ENCODE results near the gene RRBP1.

Gene RRBP1

GRCh38 chr20:17630806-17631195 is 51.2 kb downstream of the RRBP1 start:
- H3K27me3 ChIP-seq (ENCODE audit: control insufficient read depth, insufficient read depth, low read length), result no peaks in the 10 kb centered on the region
- H3K36me3 ChIP-seq (ENCODE audit: control insufficient read depth, insufficient read depth, low read length), result peaks cover 98% of the 10 kb centered on the region
- H3K27ac ChIP-seq (ENCODE audit: low read depth, low read length), result no peak overlapping the region
- H3K4me1 ChIP-seq (ENCODE audit: control insufficient read depth, insufficient read depth, low read length), result no peaks in the 10 kb centered on the region
- H3K4me3 ChIP-seq (ENCODE audit: low read depth, low read length), result no peak overlapping the region
- no peaks in the 10 kb centered on the region for H3K9me3 ChIP-seq (ENCODE audit: control insufficient read depth, insufficient read depth, low read depth, low read length)
- H3K9ac ChIP-seq (ENCODE audit: low read length), result no peak overlapping the region

DNA sequence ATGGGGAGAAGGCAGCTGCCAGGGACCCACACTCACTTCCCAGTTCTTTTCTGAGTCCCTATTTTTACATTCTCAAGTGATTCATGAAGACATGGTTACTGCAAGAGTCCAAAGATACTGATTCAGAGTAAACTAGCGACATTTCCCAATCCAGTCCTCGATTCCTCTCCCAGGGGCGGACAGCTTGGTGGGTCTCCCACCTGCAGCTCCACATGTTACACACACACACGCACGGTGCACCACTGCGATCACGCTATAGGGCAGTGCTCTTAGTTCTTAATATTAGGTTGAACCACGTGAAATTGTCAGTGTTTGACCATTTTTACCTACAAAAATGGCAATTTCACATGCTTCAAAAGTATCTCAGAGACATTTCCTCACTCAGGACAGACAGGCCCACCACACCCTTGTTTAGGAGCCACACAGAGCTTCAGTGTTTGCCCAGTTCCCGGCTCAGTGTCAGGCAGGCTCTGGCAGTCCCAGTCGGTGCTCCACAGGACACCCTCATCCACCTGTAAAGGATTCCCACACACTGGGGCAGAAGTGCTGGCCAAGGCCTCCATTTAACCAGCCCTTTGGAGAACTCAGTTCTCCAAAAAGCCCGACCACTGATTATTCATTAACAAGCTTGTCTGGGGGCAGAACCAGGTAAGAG is 51.8 kb downstream of the RRBP1 start:
- no peak overlapping the region for H3K27ac ChIP-seq (ENCODE audit: low read depth, low read length)
- no peak overlapping the region for H3K9ac ChIP-seq (ENCODE audit: low read length)
- no peaks in the 10 kb centered on the region for H3K27me3 ChIP-seq (ENCODE audit: control insufficient read depth, insufficient read depth, low read length)
- no peaks in the 10 kb centered on the region for H3K4me1 ChIP-seq (ENCODE audit: control insufficient read depth, insufficient read depth, low read length)
- no peak overlapping the region for H3K4me3 ChIP-seq (ENCODE audit: low read depth, low read length)
- no peaks in the 10 kb centered on the region for H3K9me3 ChIP-seq (ENCODE audit: control insufficient read depth, insufficient read depth, low read depth, low read length)
- peaks cover 98% of the 10 kb centered on the region for H3K36me3 ChIP-seq (ENCODE audit: control insufficient read depth, insufficient read depth, low read length)

- no peaks in the 10 kb centered on the region for H3K9me3 ChIP-seq (ENCODE audit: control insufficient read depth, insufficient read depth, low read depth, low read length)
- no peaks in the 10 kb centered on the region for H3K4me1 ChIP-seq (ENCODE audit: control insufficient read depth, insufficient read depth, low read length)
- no peaks in the 10 kb centered on the region for H3K27me3 ChIP-seq (ENCODE audit: control insufficient read depth, insufficient read depth, low read length)
- H3K36me3 ChIP-seq (ENCODE audit: control insufficient read depth, insufficient read depth, low read length), result peaks cover 98% of the 10 kb centered on the region
- no peak overlapping the region for H3K4me3 ChIP-seq (ENCODE audit: low read depth, low read length)
- H3K27ac ChIP-seq (ENCODE audit: low read depth, low read length), result no peak overlapping the region
- no peak overlapping the region for H3K9ac ChIP-seq (ENCODE audit: low read length)
Observed at GRCh38 chr20:17629678-17630089, 52.4 kb downstream of the RRBP1 start.

DNA sequence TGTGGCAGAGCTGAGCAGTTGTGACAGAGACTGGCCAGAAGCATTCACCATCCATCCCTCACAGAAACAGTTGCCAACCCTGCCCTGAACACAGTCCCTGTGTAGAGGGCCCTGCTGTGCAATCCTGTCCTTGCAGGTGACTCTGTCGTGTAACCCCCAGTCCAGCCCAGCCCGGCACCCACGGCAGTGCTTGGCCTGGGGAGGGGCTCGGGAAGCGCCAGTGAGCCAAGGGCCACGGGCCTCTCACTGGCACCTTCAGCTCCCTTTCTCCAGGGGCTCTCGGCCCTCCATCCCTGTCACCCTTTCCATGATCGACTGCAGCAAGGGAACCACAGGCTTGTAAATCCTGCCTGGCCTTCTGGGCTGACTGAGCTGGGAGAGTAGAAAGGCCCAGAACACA is 53.0 kb downstream of the RRBP1 start:
- Histone ChIP-seq H3K27ac (ENCODE audit: low read depth, low read length) (no peak overlapping the region), H3K36me3 (ENCODE audit: control insufficient read depth, insufficient read depth, low read length) (peaks cover 98% of the 10 kb centered on the region), H3K9ac (ENCODE audit: low read length) (no peak overlapping the region), H3K9me3 (ENCODE audit: control insufficient read depth, insufficient read depth, low read depth, low read length) (no peaks in the 10 kb centered on the region), H3K4me3 (ENCODE audit: low read depth, low read length) (no peak overlapping the region), H3K27me3 (ENCODE audit: control insufficient read depth, insufficient read depth, low read length) (no peaks in the 10 kb centered on the region), H3K4me1 (ENCODE audit: control insufficient read depth, insufficient read depth, low read length) (no peaks in the 10 kb centered on the region)

- H3K4me1 ChIP-seq (ENCODE audit: control insufficient read depth, insufficient read depth, low read length), result no peaks in the 10 kb centered on the region
- H3K36me3 ChIP-seq (ENCODE audit: control insufficient read depth, insufficient read depth, low read length), result peaks cover 98% of the 10 kb centered on the region
- no peak overlapping the region for H3K9ac ChIP-seq (ENCODE audit: low read length)
- H3K4me3 ChIP-seq (ENCODE audit: low read depth, low read length), result no peak overlapping the region
- no peaks in the 10 kb centered on the region for H3K9me3 ChIP-seq (ENCODE audit: control insufficient read depth, insufficient read depth, low read depth, low read length)
- no peaks in the 10 kb centered on the region for H3K27me3 ChIP-seq (ENCODE audit: control insufficient read depth, insufficient read depth, low read length)
- H3K27ac ChIP-seq (ENCODE audit: low read depth, low read length), result no peak overlapping the region
Observed at GRCh38 chr20:17628101-17628841, 53.8 kb downstream of the RRBP1 start.

GRCh38 chr20:17627101-17627955 is 54.7 kb downstream of the RRBP1 start:
- Histone ChIP-seq H3K4me3 (ENCODE audit: low read depth, low read length) (no peak overlapping the region), H3K27ac (ENCODE audit: low read depth, low read length) (no peak overlapping the region), H3K9ac (ENCODE audit: low read length) (no peak overlapping the region), H3K36me3 (ENCODE audit: control insufficient read depth, insufficient read depth, low read length) (peaks cover 98% of the 10 kb centered on the region), H3K27me3 (ENCODE audit: control insufficient read depth, insufficient read depth, low read length) (no peaks in the 10 kb centered on the region), H3K4me1 (ENCODE audit: control insufficient read depth, insufficient read depth, low read length) (no peaks in the 10 kb centered on the region), H3K9me3 (ENCODE audit: control insufficient read depth, insufficient read depth, low read depth, low read length) (no peaks in the 10 kb centered on the region)

DNA sequence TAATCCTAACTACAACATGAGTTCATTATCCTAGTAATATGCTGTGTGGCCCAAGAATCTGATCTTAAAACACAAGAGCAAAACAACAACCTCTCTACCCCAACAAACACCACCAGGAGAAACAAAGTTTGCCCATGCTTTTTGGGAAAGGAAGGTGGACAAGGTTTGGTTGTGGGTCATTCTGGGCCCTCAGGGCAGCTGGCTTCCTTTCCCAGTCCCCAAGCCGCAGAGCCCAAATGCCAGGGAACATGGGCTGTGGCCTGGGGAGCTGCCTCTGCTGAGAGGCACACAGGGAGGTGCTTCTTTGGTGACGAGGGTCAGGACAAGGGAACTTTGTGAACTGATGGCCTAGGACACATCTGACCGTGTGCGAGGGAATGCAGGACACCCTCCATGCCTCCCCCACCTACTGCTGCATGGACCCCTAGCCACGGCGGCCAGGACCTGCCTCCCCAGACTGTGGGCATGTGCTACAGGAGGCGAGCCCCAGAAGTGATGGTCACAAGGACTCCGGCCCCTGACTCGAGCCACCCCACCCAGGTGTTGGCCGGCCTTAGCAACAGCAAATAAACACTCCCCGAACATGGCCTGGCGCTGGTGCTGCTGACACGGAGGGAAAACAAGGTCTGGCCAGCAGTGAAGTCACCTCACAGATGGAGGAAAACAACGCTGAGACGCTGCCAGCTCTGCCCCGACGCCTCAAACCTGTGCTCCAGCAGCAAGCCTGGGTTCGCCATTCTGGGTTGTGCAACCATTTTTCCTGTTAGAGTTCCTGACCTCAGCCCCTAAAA is 55.6 kb downstream of the RRBP1 start:
- no peaks in the 10 kb centered on the region for H3K27me3 ChIP-seq (ENCODE audit: control insufficient read depth, insufficient read depth, low read length)
- H3K4me3 ChIP-seq (ENCODE audit: low read depth, low read length), result no peak overlapping the region
- no peaks in the 10 kb centered on the region for H3K4me1 ChIP-seq (ENCODE audit: control insufficient read depth, insufficient read depth, low read length)
- peaks cover 98% of the 10 kb centered on the region for H3K36me3 ChIP-seq (ENCODE audit: control insufficient read depth, insufficient read depth, low read length)
- no peaks in the 10 kb centered on the region for H3K9me3 ChIP-seq (ENCODE audit: control insufficient read depth, insufficient read depth, low read depth, low read length)
- no peak overlapping the region for H3K9ac ChIP-seq (ENCODE audit: low read length)
- H3K27ac ChIP-seq (ENCODE audit: low read depth, low read length), result no peak overlapping the region

DNA sequence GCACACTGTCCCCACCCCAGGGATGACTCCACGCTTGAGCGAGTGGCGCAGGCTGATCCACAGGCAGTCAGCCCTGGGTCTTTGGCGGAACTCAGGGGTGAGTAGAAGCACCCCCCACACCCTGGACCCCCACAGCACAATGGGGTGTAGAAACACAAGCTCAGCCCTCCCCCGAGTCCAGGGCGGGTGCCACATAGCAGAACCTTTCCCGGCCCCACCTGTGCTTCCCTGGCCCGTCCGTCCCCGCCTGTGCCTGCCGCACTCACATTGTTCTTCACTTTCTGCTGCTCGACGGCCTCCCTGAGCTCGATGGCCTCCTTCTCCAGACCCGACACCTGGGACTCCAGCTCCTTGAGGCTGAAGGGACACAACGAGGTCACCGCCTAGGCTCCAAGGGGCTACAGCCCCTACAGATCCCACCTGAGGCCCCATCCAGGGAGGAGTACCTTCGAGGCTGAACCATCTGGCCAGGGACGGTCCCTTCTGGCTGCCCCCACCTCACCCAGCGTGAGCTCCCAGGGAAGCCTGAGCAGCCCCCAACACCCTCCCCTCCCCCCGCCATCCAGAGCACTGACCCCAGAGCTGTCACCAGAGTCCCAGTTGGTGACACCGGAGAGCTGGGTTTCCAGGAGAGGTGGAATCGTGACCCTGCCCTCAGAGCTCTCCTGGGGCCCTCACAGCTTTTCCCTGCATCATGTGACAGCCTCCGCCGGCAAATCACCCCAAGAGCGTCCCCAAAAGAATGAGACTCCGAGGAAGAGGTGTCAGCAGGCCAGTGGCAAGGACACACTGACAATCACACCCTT is 56.6 kb downstream of the RRBP1 start:
- no peak overlapping the region for H3K4me3 ChIP-seq (ENCODE audit: low read depth, low read length)
- H3K9me3 ChIP-seq (ENCODE audit: control insufficient read depth, insufficient read depth, low read depth, low read length), result no peaks in the 10 kb centered on the region
- H3K9ac ChIP-seq (ENCODE audit: low read length), result peak overlapping the region; percentile 10
- no peaks in the 10 kb centered on the region for H3K27me3 ChIP-seq (ENCODE audit: control insufficient read depth, insufficient read depth, low read length)
- no peak overlapping the region for H3K27ac ChIP-seq (ENCODE audit: low read depth, low read length)
- no peaks in the 10 kb centered on the region for H3K4me1 ChIP-seq (ENCODE audit: control insufficient read depth, insufficient read depth, low read length)
- H3K36me3 ChIP-seq (ENCODE audit: control insufficient read depth, insufficient read depth, low read length), result peaks cover 98% of the 10 kb centered on the region

DNA sequence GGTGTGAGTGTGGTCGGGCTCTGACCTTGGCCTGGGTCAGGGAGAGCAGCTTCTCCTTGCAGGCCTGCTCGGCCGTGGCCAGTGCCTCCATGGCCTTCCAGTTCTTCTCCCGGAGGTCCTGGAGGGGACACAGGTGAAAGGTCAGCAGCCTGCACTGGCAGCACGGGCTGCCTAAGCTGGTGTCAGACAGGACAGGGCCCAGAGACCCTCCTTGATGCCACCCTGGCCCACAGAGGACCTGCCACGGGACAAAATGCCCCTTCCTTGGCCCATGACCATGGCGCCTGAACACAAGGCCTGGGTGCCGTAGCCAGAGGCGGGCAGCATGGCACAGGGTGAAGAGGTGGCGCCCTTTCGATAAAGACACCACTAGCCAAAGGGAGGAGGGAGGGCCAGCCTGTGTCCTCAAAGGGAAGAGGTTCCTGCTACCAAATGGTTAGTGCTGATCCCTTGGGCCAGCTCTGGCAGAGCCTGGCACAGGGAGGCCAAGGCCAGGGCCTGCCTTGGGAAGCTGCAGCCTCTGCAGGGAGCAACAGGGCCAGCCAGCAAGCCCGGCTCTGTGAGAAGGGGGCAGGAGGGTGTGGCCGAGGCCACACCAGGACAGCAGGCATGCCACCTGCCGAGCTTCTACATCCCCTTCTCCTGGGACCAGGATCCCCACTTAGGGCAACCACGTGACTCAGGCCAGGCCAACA is 57.3 kb downstream of the RRBP1 start:
- H3K36me3 ChIP-seq (ENCODE audit: control insufficient read depth, insufficient read depth, low read length), result peaks cover 98% of the 10 kb centered on the region
- H3K27ac ChIP-seq (ENCODE audit: low read depth, low read length), result no peak overlapping the region
- H3K9me3 ChIP-seq (ENCODE audit: control insufficient read depth, insufficient read depth, low read depth, low read length), result no peaks in the 10 kb centered on the region
- peak overlapping the region; percentile 10 for H3K9ac ChIP-seq (ENCODE audit: low read length)
- no peaks in the 10 kb centered on the region for H3K27me3 ChIP-seq (ENCODE audit: control insufficient read depth, insufficient read depth, low read length)
- H3K4me1 ChIP-seq (ENCODE audit: control insufficient read depth, insufficient read depth, low read length), result no peaks in the 10 kb centered on the region
- no peak overlapping the region for H3K4me3 ChIP-seq (ENCODE audit: low read depth, low read length)

DNA sequence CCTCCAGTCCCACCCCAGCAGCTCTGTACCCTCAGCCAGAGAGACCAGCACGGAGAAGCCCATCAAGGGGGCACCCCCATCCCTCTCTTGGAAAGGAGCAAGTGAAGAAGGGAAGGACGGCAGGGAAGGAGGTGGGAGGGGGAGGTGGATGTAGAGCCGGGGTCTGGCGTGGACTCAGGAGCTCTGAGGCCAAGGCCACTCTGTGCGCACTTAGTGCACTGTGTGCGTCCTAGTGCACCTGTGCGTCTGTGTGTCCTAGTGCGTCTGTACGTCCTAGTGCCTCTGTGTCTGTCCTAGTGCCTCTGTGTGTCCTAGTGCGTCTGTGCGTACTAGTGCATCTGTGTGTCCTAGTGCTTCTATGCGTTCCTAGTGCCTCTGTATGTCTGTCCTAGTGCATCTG is 58.0 kb downstream of the RRBP1 start:
- Histone ChIP-seq H3K4me3 (ENCODE audit: low read depth, low read length) (no peak overlapping the region), H3K27me3 (ENCODE audit: control insufficient read depth, insufficient read depth, low read length) (no peaks in the 10 kb centered on the region), H3K9me3 (ENCODE audit: control insufficient read depth, insufficient read depth, low read depth, low read length) (no peaks in the 10 kb centered on the region), H3K36me3 (ENCODE audit: control insufficient read depth, insufficient read depth, low read length) (peaks cover 98% of the 10 kb centered on the region), H3K9ac (ENCODE audit: low read length) (no peak overlapping the region), H3K27ac (ENCODE audit: low read depth, low read length) (no peak overlapping the region), H3K4me1 (ENCODE audit: control insufficient read depth, insufficient read depth, low read length) (no peaks in the 10 kb centered on the region)

Measured in HUES6 (cell line).